GM12891 (cell line): Measurements from ENCODE around the gene HSD17B11.

ENCODE experiments used
- PAX5 ChIP-seq: IDR thresholded peaks from 2 replicates; pipeline ENCODE4 v1.6.1; 2011; ENCODE audit warnings: low read length, moderate library complexity, mild to moderate bottlenecking; ENCODE audit not compliant: insufficient read depth, severe bottlenecking
- POLR2A ChIP-seq: IDR thresholded peaks from 2 replicates; pipeline ENCODE4 v1.6.1; 2011; ENCODE audit warnings: low read depth, low read length, control low read depth
- POLR2AphosphoS5 ChIP-seq: IDR thresholded peaks from 2 replicates; pipeline ENCODE4 v1.6.1; 2011; ENCODE audit warnings: low read depth, low read length, control low read depth
- TAF1 ChIP-seq: IDR thresholded peaks from 2 replicates; pipeline ENCODE4 v1.6.1; 2011; ENCODE audit warnings: low read depth, low read length, control low read depth

GRCh38 chr4:87304745-87305432 is 86.1 kb downstream of the HSD17B11 start:
- TF ChIP-seq POLR2A: no peak
- no peak for TF ChIP-seq POLR2AphosphoS5
- TF ChIP-seq TAF1: no peak
- no peak for TF ChIP-seq PAX5
